H1 (cell line): ENCODE data around the gene EML4. TPM values are rescaled to one million over a fixed set of nuclear protein-coding genes. Genes with fewer than 3 reads are reported as not detected.

ENCODE experiments used
- CTCF ChIA-PET: fragments of 300-600 bp; sonication (Branson Sonifier 250); formaldehyde crosslinking; loops from one replicate; lab custom pipeline; 2021; ENCODE audit not compliant: partially characterized antibody; lab: Charles Lee
- POLR2A ChIA-PET: fragments of 300-600 bp; sonication (Branson Sonifier 250); formaldehyde crosslinking; loops from one replicate; lab custom pipeline; 2021; ENCODE audit warnings: inconsistent platforms; ENCODE audit not compliant: partially characterized antibody; lab: Charles Lee
- DNase-seq, 2 experiments: peaks; one replicate each; pipeline versions ENCODE4 v3.0.0 to v3.0.0-alpha.2; 2010 to 2022; ENCODE audit warnings: low spot score in 2 of 2, low read depth in 1 of 2, mixed read lengths in 1 of 2
- FAIRE-seq: peaks from 2 replicates; lab custom pipeline; 2011; peaks lifted over from hg19 to GRCh38; lab: Jason Lieb, UNC
- H2AFZ ChIP-seq: 2 replicates; pipeline ENCODE4 v1.8.1; 2012; ENCODE audit warnings: low read length, inconsistent platforms
- H2AK5ac ChIP-seq: 2 replicates; pipeline ENCODE4 v1.6.1; 2013; ENCODE audit warnings: low read depth, low read length
- H2BK120ac ChIP-seq: replicated peaks from 2 replicates; pipeline ENCODE3; 2013; ENCODE audit warnings: low read depth, low read length, inconsistent platforms
- H2BK12ac ChIP-seq: 2 replicates; pipeline ENCODE4 v1.6.1; 2013; ENCODE audit warnings: low read depth, low read length
- H2BK15ac ChIP-seq: 2 replicates; pipeline ENCODE4 v1.6.1; 2013; ENCODE audit warnings: low read length
- H2BK20ac ChIP-seq: 2 replicates; pipeline ENCODE4 v1.6.1; 2013; ENCODE audit warnings: low read length
- H2BK5ac ChIP-seq: 2 replicates; pipeline ENCODE4 v1.6.1; 2013; ENCODE audit warnings: low read depth, low read length
- H3K14ac ChIP-seq: 2 replicates; pipeline ENCODE4 v1.6.1; 2013; ENCODE audit warnings: inconsistent platforms; ENCODE audit not compliant: insufficient read length
- H3K18ac ChIP-seq: 2 replicates; pipeline ENCODE4 v1.6.1; 2013; ENCODE audit warnings: low read length; ENCODE audit errors: extremely low read depth
- H3K23ac ChIP-seq: 2 replicates; pipeline ENCODE4 v1.6.1; 2013; ENCODE audit warnings: inconsistent platforms; ENCODE audit not compliant: insufficient read length
- H3K23me2 ChIP-seq: 2 replicates; pipeline ENCODE4 v1.6.1; 2013; ENCODE audit warnings: low read depth, low read length
- H3K27ac ChIP-seq: 2 replicates; pipeline ENCODE4 v1.6.1; 2011; ENCODE audit warnings: low read depth, low read length, inconsistent platforms
- H3K27me3 ChIP-seq, 4 experiments: replicated peaks in 1 of 4; 1 replicate in 1 of 4; 2 replicates in 3 of 4; pipeline versions ENCODE4 v1.6.1 to v1.8.1; 2011 to 2013; ENCODE audit warnings: low read length in 3 of 4, mild to moderate bottlenecking in 3 of 4, inconsistent platforms in 2 of 4, mixed read lengths in 2 of 4, moderate library complexity in 1 of 4; ENCODE audit not compliant: control insufficient read depth in 3 of 4, insufficient read depth in 3 of 4; ENCODE audit errors: extremely low read depth in 1 of 4
- H3K36me3 ChIP-seq, 4 experiments: 2 replicates each; pipeline versions ENCODE4 v1.6.1 to v1.8.1; 2011 to 2013; ENCODE audit warnings: mild to moderate bottlenecking in 4 of 4, low read length in 3 of 4, moderate library complexity in 2 of 4, control low read depth in 1 of 4, inconsistent platforms in 1 of 4; ENCODE audit not compliant: insufficient read depth in 4 of 4, control insufficient read depth in 2 of 4
- H3K4ac ChIP-seq: replicated peaks from 2 replicates; pipeline ENCODE3; 2013; ENCODE audit warnings: low read length, low read depth, mixed read lengths, inconsistent platforms; ENCODE audit not compliant: insufficient read length
- H3K4me1 ChIP-seq, 4 experiments: replicated peaks in 1 of 4; 1 replicate in 1 of 4; 2 replicates in 3 of 4; pipeline versions ENCODE4 v1.6.1 to v1.8.1; 2011 to 2013; ENCODE audit warnings: low read length in 3 of 4, inconsistent platforms in 2 of 4, mixed read lengths in 1 of 4; ENCODE audit not compliant: insufficient read depth in 4 of 4, control insufficient read depth in 3 of 4
- H3K4me2 ChIP-seq, 2 experiments: 2 replicates each; pipeline versions ENCODE4 v1.6.1 to v1.8.1; 2011 to 2013; ENCODE audit warnings: low read depth in 2 of 2, low read length in 2 of 2, control low read depth in 1 of 2, inconsistent platforms in 1 of 2, mild to moderate bottlenecking in 1 of 2; ENCODE audit not compliant: insufficient read depth in 1 of 2
- H3K4me3 ChIP-seq, 4 experiments: fragments of 200-600, 300-600 bp in 1 of 4; sonication (generic), shearing (Covaris generic), sonication (Bioruptor Twin) in 1 of 4; 2 replicates each; pipeline versions ENCODE4 v1.5.1 to v1.8.1; 2011 to 2016; ENCODE audit warnings: low read length in 4 of 4, low read depth in 3 of 4, control low read depth in 2 of 4, inconsistent platforms in 2 of 4, mild to moderate bottlenecking in 2 of 4, mixed read lengths in 1 of 4, moderate library complexity in 1 of 4; ENCODE audit not compliant: insufficient read depth in 2 of 4; ENCODE audit errors: extremely low read depth in 1 of 4
- H3K56ac ChIP-seq: replicated peaks from 2 replicates; pipeline ENCODE3; 2013; ENCODE audit warnings: low read depth, mild to moderate bottlenecking, mixed read lengths, low read length, inconsistent platforms; ENCODE audit not compliant: insufficient read length
- H3K79me1 ChIP-seq: 2 replicates; pipeline ENCODE4 v1.6.1; 2013; ENCODE audit warnings: low read depth, low read length, control low read depth
- H3K79me2 ChIP-seq, 2 experiments: 2 replicates each; pipeline versions ENCODE4 v1.6.1 to v1.8.1; 2012 to 2013; ENCODE audit warnings: low read length in 2 of 2, mild to moderate bottlenecking in 2 of 2, inconsistent platforms in 1 of 2; ENCODE audit not compliant: insufficient read depth in 2 of 2, control insufficient read depth in 1 of 2
- H3K9ac ChIP-seq, 4 experiments: replicated peaks in 1 of 4; 1 replicate in 1 of 4; 2 replicates in 3 of 4; pipeline versions ENCODE4 v1.6.1 to v1.8.1; 2011 to 2013; ENCODE audit warnings: low read depth in 3 of 4, low read length in 3 of 4, control low read depth in 2 of 4, mild to moderate bottlenecking in 2 of 4, moderate library complexity in 2 of 4, inconsistent platforms in 1 of 4; ENCODE audit errors: extremely low read depth in 1 of 4
- H3K9me3 ChIP-seq, 2 experiments: 2 replicates each; pipeline versions ENCODE4 v1.6.1 to v1.8.1; 2012 to 2013; ENCODE audit warnings: mild to moderate bottlenecking in 2 of 2, moderate library complexity in 2 of 2, control low read depth in 1 of 2, inconsistent platforms in 1 of 2, low read depth in 1 of 2, low read length in 1 of 2, mixed read lengths in 1 of 2; ENCODE audit not compliant: insufficient read depth in 2 of 2
- H4K20me1 ChIP-seq, 2 experiments: replicated peaks in 1 of 2; 2 replicates each; pipeline versions ENCODE3 to v1.8.1; 2011 to 2013; ENCODE audit warnings: inconsistent platforms in 2 of 2, low read length in 2 of 2, mild to moderate bottlenecking in 1 of 2; ENCODE audit not compliant: insufficient read depth in 2 of 2, control insufficient read depth in 1 of 2
- H4K5ac ChIP-seq: 2 replicates; pipeline ENCODE4 v1.6.1; 2013; ENCODE audit warnings: low read length, low read depth, mixed read lengths, inconsistent platforms; ENCODE audit not compliant: insufficient read length
- H4K8ac ChIP-seq: 2 replicates; pipeline ENCODE4 v1.8.0; 2013; ENCODE audit warnings: mild to moderate bottlenecking, moderate library complexity, low read length, inconsistent platforms; ENCODE audit not compliant: insufficient read depth; ENCODE audit errors: extremely low read depth
- H4K91ac ChIP-seq: replicated peaks from 2 replicates; pipeline ENCODE3; 2013; ENCODE audit warnings: low read length, mixed read lengths, inconsistent platforms; ENCODE audit not compliant: insufficient read length
- ATF3 ChIP-seq: IDR thresholded peaks from 2 replicates; pipeline ENCODE4 v1.6.1; 2011; ENCODE audit warnings: low read depth, mild to moderate bottlenecking, low read length; ENCODE audit not compliant: insufficient read depth
- CTBP2 ChIP-seq: IDR thresholded peaks from 2 replicates; pipeline ENCODE4 v1.7.0; 2011; ENCODE audit warnings: borderline replicate concordance, mild to moderate bottlenecking, moderate library complexity, mixed read lengths, low read length; ENCODE audit not compliant: insufficient read depth, insufficient read length
- POLR2A ChIP-seq, 2 experiments: IDR thresholded peaks; 1 replicate in 1 of 2; 2 replicates in 1 of 2; pipeline ENCODE4 v1.6.1; 2011; ENCODE audit warnings: low read depth in 2 of 2, low read length in 2 of 2, mild to moderate bottlenecking in 2 of 2; ENCODE audit errors: control extremely low read depth in 1 of 2
- SIRT6 ChIP-seq: IDR thresholded peaks from one replicate; pipeline ENCODE4 v1.7.1; 2012; ENCODE audit warnings: low read length, inconsistent platforms
- SP1 ChIP-seq: IDR thresholded peaks from 2 replicates; pipeline ENCODE4 v1.6.1; 2011; ENCODE audit warnings: low read depth, low read length
- TAF1 ChIP-seq: IDR thresholded peaks from 2 replicates; pipeline ENCODE4 v1.6.1; 2011; ENCODE audit warnings: mild to moderate bottlenecking, low read depth, low read length
- TAF7 ChIP-seq: optimal IDR thresholded peaks from 2 replicates; pipeline ENCODE3; 2011; ENCODE audit warnings: low read depth, mild to moderate bottlenecking, inconsistent platforms, low read length, moderate library complexity, borderline replicate concordance
- TBP ChIP-seq: IDR thresholded peaks from 2 replicates; pipeline ENCODE4 v1.6.1; 2011; ENCODE audit warnings: low read depth, low read length, improper control_type of control experiment
- WGBS, 2 experiments: shearing (Covaris generic) in 1 of 2; methylation state at CpG; one replicate each; pipeline versions ENCODE4 v1.1.6 to v1.1.7; 2013 to 2015; ENCODE audit warnings: low lambda C conversion rate in 2 of 2, mixed read lengths in 2 of 2, inconsistent platforms in 1 of 2, low coverage in 1 of 2, missing lambda C conversion rate in 1 of 2; ENCODE audit not compliant: insufficient replicate concordance in 2 of 2, insufficient coverage in 1 of 2, insufficient read length in 1 of 2; ENCODE audit errors: extremely low coverage in 1 of 2, missing lambda C conversion rate in 1 of 2; 5-methylcytosine and 5-hydroxymethylcytosine counted together
- long read RNA-seq, 2 experiments: library from RNA in 1 of 2; library from capped mRNA in 1 of 2; stranded (forward); transcript quantifications; one replicate each; pipeline ENCODE4 v2.0.0, GENCODE V29; 2021; ENCODE audit warnings: inconsistent platforms in 1 of 2
- polyA minus RNA-seq, 3 experiments: library from RNA; depleted of rRNA, polyadenylated mRNA; stranded (reverse); fragments of >200 nt; gene quantifications; 1 replicate in 2 of 3; 2 replicates in 1 of 3; pipeline ENCODE4 v1.2.3, GENCODE V29; 2011
- polyA plus RNA-seq, 7 experiments: library from polyadenylated mRNA; depleted of rRNA in 3 of 7; stranded (reverse) in 5 of 7; unstranded in 2 of 7; fragments of >200 nt in 5 of 7; fragments of 200-250 nt in 2 of 7; gene quantifications; 1 replicate in 5 of 7; 2 replicates in 1 of 7; 4 replicates in 1 of 7; pipeline versions ENCODE4 v1.2.1 to v1.2.3, GENCODE V29; 2011 to 2013; ENCODE audit warnings: missing spikeins in 2 of 7, mixed read lengths in 2 of 7
- total RNA-seq: library from RNA; stranded (reverse); fragmentation: NEBNext Ultra II Directional; extraction: Animal tissue kit (Norgen Biotek cat#: 25700); gene quantifications from 2 replicates; pipeline ENCODE4 v1.2.1, GENCODE V29; 2021

EML4 gene
- total RNA-seq (99.4 and 104 TPM in 2 replicates), polyA plus RNA-seq (2011; rRNA removed) (32.5 and 50.1 TPM in 2 replicates), polyA minus RNA-seq (2011; rRNA and poly(A)+ RNA removed) (111 and 154 TPM in 2 replicates)
- polyA plus RNA-seq (2011; cell fraction: cytosol; rRNA removed): 57.1 TPM
- 40.2 TPM for polyA plus RNA-seq (2011; cell fraction: nucleus; rRNA removed)
- 45.0 to 64.5 TPM (median 52.5 TPM) in 4 replicates for polyA plus RNA-seq (2012, experiment 1 of 2)
- 3.5 TPM for polyA plus RNA-seq (2012, experiment 2 of 2)
- polyA plus RNA-seq (2013, experiment 1 of 2): 57.5 TPM
- 54.2 TPM for polyA plus RNA-seq (2013, experiment 2 of 2)
- polyA minus RNA-seq (2011; cell fraction: cytosol; rRNA and poly(A)+ RNA removed): 50.1 TPM
- 101 TPM for polyA minus RNA-seq (2011; cell fraction: nucleus; rRNA and poly(A)+ RNA removed)
- long read RNA-seq, experiment 1, full-length matches to known transcripts: 3 of 62 reads
- long read RNA-seq, experiment 1, partial matches to known transcripts: 13 of 62 reads
- long read RNA-seq, experiment 1, other reads (novel, unspliced or antisense): 46 of 62 reads
- long read RNA-seq, experiment 2, full-length matches to known transcripts: 1 of 17 reads
- long read RNA-seq, experiment 2, partial matches to known transcripts: 15 of 17 reads
- long read RNA-seq, experiment 2, other reads (novel, unspliced or antisense): 1 of 17 reads

GRCh38 chr2:42169100-42169873, at the start of gene EML4:
EML4 (plus strand) TSS chr2:42169353; CDS start chr2:42169612, 259 bp downstream.
- 1% methylated on average over 51 of the region's 88 CpGs; no CpG with 5 or more reads in 1 of the 2 experiments for WGBS, 2 experiments
- H3K23ac ChIP-seq: no peak within 1 kb of the TSS
- CTCF ChIA-PET: interaction anchor here (1.0 kb wide), 1 partner anchor 74 kb away, joined by 5 read pairs; no protein-coding TSS in a partner anchor
- 0 out of 2 replicates have a peak, but pooled peaks have one; percentile 9 for TF ChIP-seq SP1
- TF ChIP-seq TAF7: peak; percentile 68
- TF ChIP-seq SIRT6: no peak
- TF ChIP-seq TBP: peak; percentile 20; the same call in 1 of the 2 replicates
- TF ChIP-seq TAF1: peak; percentile 51; the same call in 1 of the 2 replicates
- peak; percentile 53; the same call in 1 of the 2 replicates for TF ChIP-seq ATF3
- peak; percentile 63 to 86 for TF ChIP-seq POLR2A (IDR thresholded peaks at IDR 0.05; ENCODE audit: control extremely low read depth in 1 of 2, low read depth in 2 of 2, low read length in 2 of 2)
- no peak for TF ChIP-seq CTBP2

More at GRCh38 chr2:42169100-42169873, at the start of gene EML4:
- DNase-seq (peak; percentile 88 to 98), FAIRE-seq (peak; percentile 28)
- Histone ChIP-seq H3K4me1 (peaks cover 0 to 4% (median 2%) of the 10 kb centered on the region in 4 experiments; a peak in 4 of 7 replicates), H3K27me3 (no peaks in the 10 kb centered on the region; a peak in 1 of 7 replicates), H2AFZ (peak within 1 kb of the TSS; percentile 96), H3K4ac (peak within 1 kb of the TSS; percentile 30), H4K91ac (peak within 1 kb of the TSS; percentile 75), H3K56ac (peak within 1 kb of the TSS; percentile 93), H3K9me3 (no peaks in the 10 kb centered on the region), H3K79me2 (peaks cover 6 to 49% of the 10 kb centered on the region in 2 experiments), H3K4me3 (peak within 1 kb of the TSS; percentile 80 to 93 (median 86)), H3K9ac (peak within 1 kb of the TSS; percentile 15 to 92 (median 88)), H4K5ac (peak within 1 kb of the TSS; percentile 93), H2BK12ac (peak within 1 kb of the TSS; percentile 68), H3K79me1 (no peaks in the 10 kb centered on the region; the same call in 1 of the 2 replicates), H2BK5ac (peak within 1 kb of the TSS; percentile 67; the same call in 1 of the 2 replicates), H3K23me2 (no peaks in the 10 kb centered on the region), H2BK15ac (0 out of 2 replicates have a peak within 1 kb of the TSS, but pooled peaks have one; percentile 24), H2BK20ac (0 out of 2 replicates have a peak within 1 kb of the TSS, but pooled peaks have one; percentile 25), H3K14ac (no peak within 1 kb of the TSS), H2AK5ac (no peak within 1 kb of the TSS), H2BK120ac (no peak within 1 kb of the TSS), H3K18ac (peak within 1 kb of the TSS; percentile 86), H3K4me2 (peak within 1 kb of the TSS; percentile 81 to 97), H3K36me3 (no peaks in the 10 kb centered on the region), H3K27ac (peak within 1 kb of the TSS; percentile 73), H4K8ac (peak within 1 kb of the TSS; percentile 96), H4K20me1 (no peaks in the 10 kb centered on the region)
- POLR2A ChIA-PET: interaction anchor here (0.7 to 1.4 kb wide), 4 partner anchors 11 to 79 kb away, joined by 3 to 4 read pairs (median 3); no protein-coding TSS in a partner anchor
